ENCODE measurements around the gene ACACA. TPM values are rescaled to one million over a fixed set of nuclear protein-coding genes. Genes with fewer than 3 reads are reported as not detected.

ACACA gene
- total and polyA plus RNA-seq, 2 donors (not counting 3 experiments of a cell fraction or from before 2014, with no cell fraction given) = 55.3 to 124 TPM

- Histone ChIP-seq H4K20me1 (replicated peaks; ENCODE audit: control insufficient read depth, extremely low read depth, insufficient read depth, low read length) (no peaks in the 10 kb centered on the region), H3K27me3 (ENCODE audit: control insufficient read depth in 2 of 2, insufficient read depth in 2 of 2, low read length in 2 of 2) (no peaks in the 10 kb centered on the region), H3K9me1 (replicated peaks; ENCODE audit: control insufficient read depth, extremely low read depth, insufficient read depth, low read length) (no peaks in the 10 kb centered on the region), H3K4me3 (replicated peaks in 1 of 3; ENCODE audit: insufficient read depth in 1 of 3, low read depth in 1 of 3, low read length in 3 of 3) (no peak overlapping the region), H3K79me2 (ENCODE audit: control insufficient read depth, insufficient read depth, low read length) (no peaks in the 10 kb centered on the region), H2AFZ (ENCODE audit: low read depth, low read length) (no peak overlapping the region), H3K27ac (ENCODE audit: insufficient read depth, low read depth, low read length) (no peak overlapping the region), H3K9me3 (replicated peaks; ENCODE audit: control insufficient read depth, insufficient read depth, low read length) (no peaks in the 10 kb centered on the region), H3K4me1 (ENCODE audit: control insufficient read depth, extremely low read depth, insufficient read depth, low read length) (peaks cover 4% of the 10 kb centered on the region), H3K9ac (replicated peaks; ENCODE audit: extremely low read depth, insufficient read depth, low read length) (no peak overlapping the region), H3K4me2 (ENCODE audit: insufficient read depth, low read length) (no peak overlapping the region), H3K36me3 (ENCODE audit: control insufficient read depth in 2 of 2, extremely low read depth in 1 of 2, insufficient read depth in 2 of 2, low read length in 2 of 2) (peaks cover 5 to 14% of the 10 kb centered on the region in 2 experiments)
- CTCF ChIA-PET = interaction anchor here (1.3 to 1.5 kb wide), 3 partner anchors 8 to 54 kb away, joined by 3 to 6 read pairs (median 4); no protein-coding TSS in a partner anchor
- no peak for TF ChIP-seq JUN (IDR thresholded peaks at IDR 0.05; ENCODE audit: borderline replicate concordance, insufficient read depth, insufficient read length, low read depth)
- TF ChIP-seq MYC (IDR thresholded peaks at IDR 0.05; ENCODE audit: low read depth, low read length) = no peak
- no peak for TF ChIP-seq POLR2AphosphoS5 (IDR thresholded peaks at IDR 0.05; ENCODE audit: insufficient read depth, low read depth, low read length)
- POLR2A ChIA-PET = interaction anchor here (0.8 kb wide), 1 partner anchor 29 kb away, joined by 3 read pairs; no protein-coding TSS in a partner anchor
- dilution Hi-C loops (cut with MboI; ENCODE audit: extremely low pct_ligation_motif_present, low sequenced_read_pairs) (no loop called here), intact Hi-C loops (cut with micrococcal nuclease) (no loop called here)
- DNase-seq (ENCODE audit: low read depth, low spot score) = no peak
- FAIRE-seq = no peak
- BruUV-seq (replicated peaks) = no TSS peak
Observed at GRCh38 chr17:37110746-37111145, 295.9 kb downstream of the ACACA start.

- DNase-seq (ENCODE audit: low read depth, low spot score) (peak; percentile 16), FAIRE-seq (no peak)
- intact Hi-C loops (cut with micrococcal nuclease) (no loop called here), dilution Hi-C loops (cut with MboI; ENCODE audit: extremely low pct_ligation_motif_present, low sequenced_read_pairs) (no loop called here)
- no peaks in the 10 kb centered on the region for H3K9me3 ChIP-seq (replicated peaks; ENCODE audit: control insufficient read depth, insufficient read depth, low read length)
- no peak overlapping the region for H3K27ac ChIP-seq (ENCODE audit: insufficient read depth, low read depth, low read length)
- H3K4me3 ChIP-seq (replicated peaks in 1 of 3; ENCODE audit: insufficient read depth in 1 of 3, low read depth in 1 of 3, low read length in 3 of 3) = no peak overlapping the region
- H3K36me3 ChIP-seq (ENCODE audit: control insufficient read depth in 2 of 2, extremely low read depth in 1 of 2, insufficient read depth in 2 of 2, low read length in 2 of 2) = peaks cover 5 to 14% of the 10 kb centered on the region in 2 experiments
- no peaks in the 10 kb centered on the region for H3K9me1 ChIP-seq (replicated peaks; ENCODE audit: control insufficient read depth, extremely low read depth, insufficient read depth, low read length)
- no peaks in the 10 kb centered on the region for H4K20me1 ChIP-seq (replicated peaks; ENCODE audit: control insufficient read depth, extremely low read depth, insufficient read depth, low read length)
- no TSS peak for BruUV-seq (replicated peaks)
- H3K4me1 ChIP-seq (ENCODE audit: control insufficient read depth, extremely low read depth, insufficient read depth, low read length) = peaks cover 4% of the 10 kb centered on the region
- POLR2A ChIA-PET = no interaction called here
- H3K4me2 ChIP-seq (ENCODE audit: insufficient read depth, low read length) = no peak overlapping the region
- no peak overlapping the region for H3K9ac ChIP-seq (replicated peaks; ENCODE audit: extremely low read depth, insufficient read depth, low read length)
- CTCF ChIA-PET = interaction anchor here (1.3 to 1.5 kb wide), 3 partner anchors 8 to 54 kb away, joined by 3 to 6 read pairs (median 4); no protein-coding TSS in a partner anchor
- H3K27me3 ChIP-seq (ENCODE audit: control insufficient read depth in 2 of 2, insufficient read depth in 2 of 2, low read length in 2 of 2) = no peaks in the 10 kb centered on the region
- H3K79me2 ChIP-seq (ENCODE audit: control insufficient read depth, insufficient read depth, low read length) = no peaks in the 10 kb centered on the region
- no peak overlapping the region for H2AFZ ChIP-seq (ENCODE audit: low read depth, low read length)
- TF ChIP-seq GATA2 (IDR thresholded peaks at IDR 0.05; ENCODE audit: insufficient read depth, insufficient read length, low read depth, low read length) (peak; percentile 31), FOS (IDR thresholded peaks at IDR 0.05; ENCODE audit: borderline replicate concordance, insufficient read depth, low read length) (no peak), MAX (IDR thresholded peaks at IDR 0.05; ENCODE audit: insufficient read depth, insufficient read length) (no peak), CTCF (IDR thresholded peaks at IDR 0.05; ENCODE audit: extremely low read depth in 1 of 2, insufficient read depth in 1 of 2, low read depth in 1 of 2, low read length in 2 of 2) (no peak), EZH2 (IDR thresholded peaks at IDR 0.05; ENCODE audit: borderline replicate concordance, low read depth, low read length, severe bottlenecking) (no peak), MYC (IDR thresholded peaks at IDR 0.05; ENCODE audit: low read depth, low read length) (no peak), POLR2A (IDR thresholded peaks at IDR 0.05; ENCODE audit: low read depth, low read length) (no peak)
Observed at GRCh38 chr17:37109731-37110710, 296.6 kb downstream of the ACACA start.

Data from endothelial cell of umbilical vein (primary cell).